CD14-positive monocyte (primary cell): ENCODE measurements around the gene ALDH1A3. TPM values are rescaled to one million over a fixed set of nuclear protein-coding genes. Genes with fewer than 3 reads are reported as not detected.
"Not testable (repeated sequence)": the region's sequence is repeated elsewhere in the genome, so short reads cannot be mapped to it uniquely, and the experiment has no call there.

Experiments used
- DNase-seq, 3 donors: peaks; one replicate each; pipeline ENCODE4 v3.0.0-alpha.2; 2011 to 2022
- H2AFZ ChIP-seq: 2 replicates; pipeline ENCODE4 v1.6.0; 2012; ENCODE audit warnings: mild to moderate bottlenecking, low read depth, low read length, inconsistent platforms; ENCODE audit not compliant: insufficient read depth, poor library complexity, severe bottlenecking
- H3K27ac ChIP-seq, 2 donors: 1 replicate in 1 of 2; 2 replicates in 1 of 2; pipeline ENCODE4 v1.5.1; 2012 to 2013; ENCODE audit warnings: low read length in 2 of 2, control low read depth in 1 of 2, inconsistent platforms in 1 of 2, low read depth in 1 of 2, mild to moderate bottlenecking in 1 of 2
- H3K27me3 ChIP-seq, 2 donors: one replicate each; pipeline versions ENCODE4 v1.6.0 to v1.6.1; 2011 to 2013; ENCODE audit warnings: low read length in 2 of 2; ENCODE audit not compliant: control insufficient read depth in 2 of 2, insufficient read depth in 2 of 2
- H3K36me3 ChIP-seq, 2 donors: replicated peaks in 1 of 2; 1 replicate in 1 of 2; 2 replicates in 1 of 2; pipeline versions ENCODE4 v1.5.1 to v1.6.1; 2012 to 2013; ENCODE audit warnings: low read length in 2 of 2, control low read depth in 1 of 2, inconsistent platforms in 1 of 2, mild to moderate bottlenecking in 1 of 2; ENCODE audit not compliant: insufficient read depth in 2 of 2, control insufficient read depth in 1 of 2
- H3K4me1 ChIP-seq, 2 donors: 1 replicate in 1 of 2; 2 replicates in 1 of 2; pipeline versions ENCODE4 v1.5.1 to v1.6.1; 2012 to 2013; ENCODE audit warnings: low read length in 2 of 2, control low read depth in 1 of 2, inconsistent platforms in 1 of 2, mild to moderate bottlenecking in 1 of 2, moderate library complexity in 1 of 2; ENCODE audit not compliant: insufficient read depth in 2 of 2, control insufficient read depth in 1 of 2
- H3K4me2 ChIP-seq: replicated peaks from 2 replicates; pipeline ENCODE3; 2012; ENCODE audit warnings: low read length, moderate library complexity, mild to moderate bottlenecking; ENCODE audit not compliant: poor library complexity, severe bottlenecking; ENCODE audit errors: extremely low read depth
- H3K4me3 ChIP-seq, 3 experiments: fragments of 200-600 bp in 1 of 3; sonication (generic) in 1 of 3; replicated peaks in 1 of 3; 1 replicate in 2 of 3; 2 replicates in 1 of 3; pipeline ENCODE4 v1.5.1; 2011 to 2013; ENCODE audit warnings: low read length in 3 of 3, mild to moderate bottlenecking in 3 of 3, control low read depth in 2 of 3, low read depth in 2 of 3, inconsistent platforms in 1 of 3, moderate library complexity in 1 of 3
- H3K79me2 ChIP-seq: 2 replicates; pipeline ENCODE4 v1.6.0; 2012; ENCODE audit warnings: mild to moderate bottlenecking, control low read depth, inconsistent platforms, low read length, moderate library complexity; ENCODE audit not compliant: insufficient read depth
- H3K9ac ChIP-seq: 2 replicates; pipeline ENCODE4 v1.6.0; 2017; ENCODE audit warnings: low read length, mild to moderate bottlenecking; ENCODE audit not compliant: insufficient read depth, poor library complexity, severe bottlenecking
- H3K9me3 ChIP-seq, 2 donors: replicated peaks in 1 of 2; 1 replicate in 1 of 2; 2 replicates in 1 of 2; pipeline versions ENCODE4 v1.5.1 to v1.6.1; 2012 to 2013; ENCODE audit warnings: low read length in 2 of 2, control low read depth in 1 of 2; ENCODE audit not compliant: control insufficient read depth in 1 of 2, insufficient read depth in 1 of 2
- H4K20me1 ChIP-seq: 2 replicates; pipeline ENCODE4 v1.6.0; 2012; ENCODE audit warnings: mild to moderate bottlenecking, low read length, control low read depth, moderate library complexity; ENCODE audit not compliant: insufficient read depth
- H3K27ac Mint-ChIP-seq, 7 donors: one replicate each; pipeline ENCODE4 v1.8.0; 2020; ENCODE audit warnings: mild to moderate bottlenecking in 7 of 7, mixed read lengths in 7 of 7, moderate library complexity in 6 of 7, inconsistent platforms in 2 of 7
- H3K27me3 Mint-ChIP-seq, 3 donors: one replicate each; pipeline ENCODE4 v1.8.0; 2021 to 2022; ENCODE audit warnings: low read depth in 3 of 3, mild to moderate bottlenecking in 3 of 3, mixed read lengths in 3 of 3, moderate library complexity in 3 of 3, inconsistent platforms in 1 of 3
- H3K36me3 Mint-ChIP-seq, 2 donors: one replicate each; pipeline ENCODE4 v1.8.0; 2020; ENCODE audit warnings: mixed read lengths in 2 of 2, inconsistent platforms in 1 of 2, mild to moderate bottlenecking in 1 of 2
- H3K4me1 Mint-ChIP-seq: one replicate; pipeline ENCODE4 v1.8.0; 2020; ENCODE audit warnings: mild to moderate bottlenecking, mixed read lengths
- H3K4me3 Mint-ChIP-seq, 2 donors: one replicate each; pipeline ENCODE4 v1.8.0; 2020; ENCODE audit warnings: mild to moderate bottlenecking in 2 of 2, mixed read lengths in 2 of 2, moderate library complexity in 1 of 2
- H3K9me3 Mint-ChIP-seq, 7 donors: one replicate each; pipeline ENCODE4 v1.8.0; 2020 to 2022; ENCODE audit warnings: mixed read lengths in 7 of 7, mild to moderate bottlenecking in 6 of 7, moderate library complexity in 6 of 7, inconsistent platforms in 2 of 7
- WGBS: methylation state at CpG from one replicate; pipeline ENCODE4 v1.1.5; 2013; ENCODE audit warnings: missing lambda C conversion rate; ENCODE audit not compliant: insufficient coverage; 5-methylcytosine and 5-hydroxymethylcytosine counted together
- intact Hi-C, 2 donors: fragments of 100-400 bp; cut with micrococcal nuclease; formaldehyde crosslinking; loops; one replicate each; pipeline versions ENCODE4 v1.15.0 to v1.15.1; 2023
- polyA plus RNA-seq, 3 donors: library from polyadenylated mRNA; depleted of rRNA in 1 of 3; unstranded in 2 of 3; stranded (reverse) in 1 of 3; fragments of 300-500 nt in 2 of 3; fragments of >200 nt in 1 of 3; fragmentation: Illumina TruSeq in 2 of 3; gene quantifications; 1 replicate in 2 of 3; 2 replicates in 1 of 3; pipeline ENCODE4 v1.2.3, GENCODE V29; 2012 to 2021
- TF ChIP-seq, protein P1 (sequence below): fragments of 200-600 bp; IDR thresholded peaks from one replicate; pipeline ENCODE4 v1.8.0; 2022; ENCODE audit warnings: antibody characterized with exemption, mild to moderate bottlenecking

Gene ALDH1A3
- polyA plus RNA-seq, 3 donors: not detected

DNA sequence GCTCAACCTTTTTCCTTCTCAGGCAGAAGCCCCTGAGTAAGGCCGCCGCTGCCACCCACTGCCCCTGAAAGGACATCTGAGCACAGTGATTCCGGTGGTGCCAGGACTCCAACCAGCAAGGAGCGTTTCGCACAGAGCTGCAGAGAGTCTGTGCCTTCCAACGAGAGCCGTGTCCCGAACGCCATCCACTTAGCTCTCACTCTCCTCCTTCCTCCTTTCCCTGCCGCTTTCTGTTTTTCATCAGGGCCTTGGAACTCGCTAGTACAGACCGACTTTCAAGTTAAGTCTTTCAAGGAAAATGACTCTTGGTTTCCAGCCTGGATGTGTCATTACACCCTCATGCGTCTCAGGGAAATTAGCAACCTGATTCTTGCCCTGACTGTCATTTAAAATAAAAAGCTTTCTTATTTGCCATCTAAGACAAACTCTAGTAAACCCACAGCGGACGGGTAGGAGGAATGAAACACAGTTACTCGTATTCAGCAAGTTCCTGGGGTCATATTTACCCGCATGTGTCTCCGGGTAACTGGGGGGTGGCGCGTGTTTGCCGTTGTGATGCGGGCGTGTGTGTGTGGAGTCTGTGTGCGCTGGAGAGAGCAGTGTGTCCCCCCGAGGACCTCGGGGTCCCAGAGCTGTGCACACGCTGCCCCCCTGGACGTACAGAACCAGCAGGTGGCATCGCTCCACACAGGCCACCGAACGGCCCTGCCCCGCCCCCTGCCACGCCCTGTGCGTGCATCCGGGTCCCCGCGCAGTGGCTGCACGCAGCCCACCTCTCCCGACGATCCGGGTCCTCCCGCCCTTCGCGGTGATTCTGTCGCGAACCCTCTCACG is 30.4 kb upstream of the ALDH1A3 start:
- Mint-ChIP-seq H3K9me3 (peaks cover 0 to 7% (median 0%) of the 10 kb centered on the region in 7 donors), H3K27ac (no peak overlapping the region), H3K27me3 (peaks cover 6 to 23% (median 13%) of the 10 kb centered on the region in 3 donors), H3K4me1 (peaks cover 16% of the 10 kb centered on the region), H3K4me3 (peak overlapping the region; percentile 86 to 94), H3K36me3 (no peaks in the 10 kb centered on the region)
- DNase-seq: peak in 2 of 3 donors; percentile 7 to 27
- 14% methylated on average over 44 of the region's 47 CpGs for WGBS
- Histone ChIP-seq H3K4me3 (peak overlapping the region; percentile 55 to 82 (median 74)), H3K27me3 (no peaks in the 10 kb centered on the region), H4K20me1 (no peaks in the 10 kb centered on the region), H3K4me2 (peak overlapping the region; percentile 82), H3K79me2 (no peaks in the 10 kb centered on the region), H3K9me3 (no peaks in the 10 kb centered on the region), H2AFZ (peak overlapping the region; percentile 93), H3K36me3 (no peaks in the 10 kb centered on the region), H3K27ac (no peak overlapping the region), H3K4me1 (peaks cover 6 to 12% of the 10 kb centered on the region in 2 donors), H3K9ac (peak overlapping the region; percentile 71)
- TF ChIP-seq, protein P1, sequence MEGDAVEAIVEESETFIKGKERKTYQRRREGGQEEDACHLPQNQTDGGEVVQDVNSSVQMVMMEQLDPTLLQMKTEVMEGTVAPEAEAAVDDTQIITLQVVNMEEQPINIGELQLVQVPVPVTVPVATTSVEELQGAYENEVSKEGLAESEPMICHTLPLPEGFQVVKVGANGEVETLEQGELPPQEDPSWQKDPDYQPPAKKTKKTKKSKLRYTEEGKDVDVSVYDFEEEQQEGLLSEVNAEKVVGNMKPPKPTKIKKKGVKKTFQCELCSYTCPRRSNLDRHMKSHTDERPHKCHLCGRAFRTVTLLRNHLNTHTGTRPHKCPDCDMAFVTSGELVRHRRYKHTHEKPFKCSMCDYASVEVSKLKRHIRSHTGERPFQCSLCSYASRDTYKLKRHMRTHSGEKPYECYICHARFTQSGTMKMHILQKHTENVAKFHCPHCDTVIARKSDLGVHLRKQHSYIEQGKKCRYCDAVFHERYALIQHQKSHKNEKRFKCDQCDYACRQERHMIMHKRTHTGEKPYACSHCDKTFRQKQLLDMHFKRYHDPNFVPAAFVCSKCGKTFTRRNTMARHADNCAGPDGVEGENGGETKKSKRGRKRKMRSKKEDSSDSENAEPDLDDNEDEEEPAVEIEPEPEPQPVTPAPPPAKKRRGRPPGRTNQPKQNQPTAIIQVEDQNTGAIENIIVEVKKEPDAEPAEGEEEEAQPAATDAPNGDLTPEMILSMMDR: peak; percentile 29
- intact Hi-C loops: no loop called here

DNA sequence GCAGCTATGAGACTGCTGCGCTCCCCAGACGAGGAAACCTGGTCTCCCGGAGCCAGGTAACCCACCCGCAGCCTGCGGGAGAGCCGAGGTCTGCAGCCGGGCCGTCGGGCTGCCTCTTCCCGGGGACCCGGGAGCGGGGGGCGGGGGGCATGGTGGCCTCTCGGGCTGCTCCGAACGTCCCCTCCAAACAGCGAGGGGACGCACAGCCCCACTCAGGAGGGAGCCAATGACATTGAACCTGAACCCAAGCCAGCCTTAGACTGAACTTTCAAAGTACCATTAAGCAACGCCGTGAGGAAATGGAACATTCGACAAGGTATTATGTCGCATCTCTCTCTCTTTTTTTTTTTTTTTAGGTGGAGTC is 29.8 kb upstream of the ALDH1A3 start:
- 2% methylated on average over 18 of the region's 22 CpGs for WGBS
- peak overlapping the region; percentile 71 for H3K9ac ChIP-seq

DNA sequence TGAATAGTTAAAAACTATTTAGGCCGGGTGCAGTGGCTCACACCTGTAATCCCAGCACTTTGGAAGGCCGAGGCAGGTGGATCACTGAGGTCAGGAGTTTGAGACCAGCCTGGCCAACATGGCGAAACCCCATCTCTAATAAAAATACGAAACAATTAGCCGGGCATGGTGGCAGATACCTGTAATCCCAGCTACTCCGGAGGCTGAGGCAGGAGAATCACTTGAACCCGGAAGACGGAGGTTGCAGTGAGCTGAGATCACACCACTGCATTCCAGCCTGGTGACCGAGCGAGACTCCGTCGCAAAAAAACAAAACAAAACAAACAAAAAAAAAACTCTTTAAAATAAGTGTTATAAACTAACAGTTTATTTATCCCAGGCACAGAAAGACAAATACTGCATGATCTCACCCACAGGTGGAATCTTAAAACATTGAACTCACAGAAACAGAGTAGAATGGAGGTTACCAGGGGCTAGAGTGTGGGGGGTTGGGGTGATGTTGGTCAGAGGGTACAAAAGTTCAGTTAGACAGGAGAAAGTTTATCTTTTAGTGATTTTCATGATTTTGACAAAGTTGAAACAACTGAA is 28.1 kb upstream of the ALDH1A3 start:
- H3K9me3 ChIP-seq, H3K9ac ChIP-seq, H4K20me1 ChIP-seq, H3K27ac ChIP-seq, H3K27me3 ChIP-seq, H3K79me2 ChIP-seq, H3K4me3 Mint-ChIP-seq, H3K9me3 Mint-ChIP-seq, DNase-seq, intact Hi-C loops, H3K36me3 ChIP-seq, H3K36me3 Mint-ChIP-seq, H3K4me2 ChIP-seq, H3K4me3 ChIP-seq, H2AFZ ChIP-seq: not testable (repeated sequence)
- Mint-ChIP-seq H3K27ac (peak overlapping the region in 1 of 7 donors; percentile 4), H3K27me3 (peaks cover 4 to 22% (median 11%) of the 10 kb centered on the region in 3 donors), H3K4me1 (peaks cover 16% of the 10 kb centered on the region)
- WGBS: 99% methylated on average over 7 of the region's 12 CpGs
- peaks cover 6 to 12% of the 10 kb centered on the region in 2 donors for H3K4me1 ChIP-seq

More for the DNA sequence above, 29.8 kb upstream of the ALDH1A3 start:
- peak overlapping the region; percentile 55 to 82 (median 74) for H3K4me3 ChIP-seq
- Mint-ChIP-seq H3K36me3 (no peaks in the 10 kb centered on the region), H3K27me3 (peaks cover 6 to 23% (median 12%) of the 10 kb centered on the region in 3 donors), H3K4me1 (peaks cover 16% of the 10 kb centered on the region), H3K9me3 (peaks cover 0 to 7% (median 0%) of the 10 kb centered on the region in 7 donors), H3K4me3 (peak overlapping the region; percentile 86 to 94), H3K27ac (no peak overlapping the region)
- no peak overlapping the region for H3K27ac ChIP-seq
- H3K9me3 ChIP-seq: no peaks in the 10 kb centered on the region
- intact Hi-C loops: no loop called here
- no peaks in the 10 kb centered on the region for H4K20me1 ChIP-seq
- peak overlapping the region; percentile 82 for H3K4me2 ChIP-seq
- no peaks in the 10 kb centered on the region for H3K27me3 ChIP-seq
- peak overlapping the region; percentile 93 for H2AFZ ChIP-seq
- no peaks in the 10 kb centered on the region for H3K79me2 ChIP-seq
- no peaks in the 10 kb centered on the region for H3K36me3 ChIP-seq
- H3K4me1 ChIP-seq: peaks cover 6 to 12% of the 10 kb centered on the region in 2 donors
- no peak for DNase-seq
- TF ChIP-seq, protein P1: no peak
